NCI-H748 (cell line): ENCODE measurements around the gene IFRD2.
"Not testable (repeated sequence)": the region's sequence is repeated elsewhere in the genome, so short reads cannot be mapped to it uniquely, and the experiment has no call there.

Experiments
- DNase-seq: peaks from one replicate; lab custom pipeline; 2025; ENCODE audit not compliant: unreplicated experiment; lab: John Stamatoyannopoulos, UW

IFRD2 gene

DNA sequence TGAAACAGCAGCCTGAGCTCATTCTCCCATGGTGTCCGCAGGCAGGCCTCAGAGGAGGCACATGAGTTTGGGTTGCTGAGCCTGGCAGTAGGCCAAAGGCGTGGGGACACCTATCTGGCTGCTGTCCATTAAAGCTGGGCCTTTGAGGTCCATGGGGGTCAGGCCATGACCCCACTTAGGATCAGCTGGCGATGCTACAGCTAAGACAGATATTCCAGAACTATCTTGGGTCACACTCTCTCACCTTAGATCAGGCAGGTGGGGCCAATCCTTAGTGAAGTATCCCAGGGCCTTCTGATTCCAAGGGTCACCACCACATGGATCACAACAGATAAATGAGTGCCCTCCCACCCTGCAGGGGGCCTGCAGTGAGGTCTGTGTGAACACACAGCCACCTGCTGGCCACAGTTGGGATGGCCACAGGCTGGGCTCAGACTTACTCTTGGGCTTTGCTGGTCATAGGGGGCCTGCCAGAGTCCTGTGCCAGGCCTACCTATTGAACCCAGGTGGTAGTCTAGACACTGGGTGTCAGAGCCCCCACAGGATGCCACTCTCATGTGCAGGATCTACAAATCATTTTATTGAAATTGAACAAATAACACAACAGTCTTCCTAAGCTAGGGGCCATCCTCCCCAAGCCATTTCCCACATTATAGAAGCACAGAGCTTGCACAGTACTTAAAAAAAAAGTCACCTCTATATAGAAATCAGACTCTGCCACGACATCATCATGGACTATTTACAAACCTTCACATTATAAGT, 32.3 kb upstream of the IFRD2 start:
- peak; percentile 67 for DNase-seq

DNA sequence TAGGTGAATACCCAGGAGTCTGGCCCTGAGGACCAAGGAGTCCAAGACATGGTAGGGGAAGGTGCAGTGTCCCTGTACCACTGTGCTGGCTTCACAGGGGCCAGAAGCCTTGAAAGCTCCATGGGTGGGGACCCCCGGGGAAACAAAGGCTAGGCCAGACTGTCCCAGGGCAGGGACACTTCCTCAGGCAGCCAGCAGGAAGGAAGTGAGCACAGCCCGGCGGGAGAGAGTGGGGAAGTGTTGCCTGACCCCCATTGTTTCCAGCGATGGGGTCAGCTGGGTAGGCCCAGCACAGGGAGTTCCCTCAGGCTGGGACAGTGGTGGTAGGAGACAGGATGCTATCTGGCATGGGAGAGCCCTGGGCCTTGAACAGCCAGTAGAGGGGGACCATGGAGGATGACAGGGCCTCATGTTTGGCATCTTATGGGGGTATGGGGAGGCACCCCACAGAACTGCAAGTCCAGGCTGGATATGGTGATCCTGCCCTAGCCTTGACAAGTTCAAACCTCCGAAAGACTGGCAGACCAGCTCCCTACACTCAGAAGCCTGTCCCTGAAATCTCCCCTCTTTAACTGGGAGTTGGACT, 31.5 kb upstream of the IFRD2 start:
- no peak for DNase-seq

DNA sequence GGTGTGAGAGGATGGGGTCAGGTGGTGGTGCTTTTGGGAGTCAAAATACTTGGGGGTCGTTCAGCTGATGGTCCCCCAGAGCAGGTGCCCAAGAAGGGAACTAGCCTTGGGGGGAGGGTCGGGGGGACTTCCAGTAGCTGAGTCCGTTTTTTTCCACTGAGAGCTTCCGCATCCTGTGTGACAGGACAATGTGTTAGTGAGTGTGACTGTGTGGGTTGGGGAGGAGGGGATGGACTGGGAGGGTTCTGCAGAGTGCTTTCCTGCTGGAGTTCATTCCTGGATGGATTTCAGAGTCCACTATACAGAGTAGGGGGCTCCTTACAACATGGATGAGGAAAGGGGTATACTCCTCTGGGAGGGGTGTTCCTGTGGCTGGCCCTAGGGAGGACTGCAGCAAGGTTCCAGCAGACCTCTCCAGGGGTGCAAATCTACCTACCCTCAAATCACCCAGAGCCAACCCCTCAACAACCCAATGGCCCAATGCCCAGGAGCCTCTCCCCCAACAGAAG, 30.9 kb upstream of the IFRD2 start:
- DNase-seq, result no peak

DNA sequence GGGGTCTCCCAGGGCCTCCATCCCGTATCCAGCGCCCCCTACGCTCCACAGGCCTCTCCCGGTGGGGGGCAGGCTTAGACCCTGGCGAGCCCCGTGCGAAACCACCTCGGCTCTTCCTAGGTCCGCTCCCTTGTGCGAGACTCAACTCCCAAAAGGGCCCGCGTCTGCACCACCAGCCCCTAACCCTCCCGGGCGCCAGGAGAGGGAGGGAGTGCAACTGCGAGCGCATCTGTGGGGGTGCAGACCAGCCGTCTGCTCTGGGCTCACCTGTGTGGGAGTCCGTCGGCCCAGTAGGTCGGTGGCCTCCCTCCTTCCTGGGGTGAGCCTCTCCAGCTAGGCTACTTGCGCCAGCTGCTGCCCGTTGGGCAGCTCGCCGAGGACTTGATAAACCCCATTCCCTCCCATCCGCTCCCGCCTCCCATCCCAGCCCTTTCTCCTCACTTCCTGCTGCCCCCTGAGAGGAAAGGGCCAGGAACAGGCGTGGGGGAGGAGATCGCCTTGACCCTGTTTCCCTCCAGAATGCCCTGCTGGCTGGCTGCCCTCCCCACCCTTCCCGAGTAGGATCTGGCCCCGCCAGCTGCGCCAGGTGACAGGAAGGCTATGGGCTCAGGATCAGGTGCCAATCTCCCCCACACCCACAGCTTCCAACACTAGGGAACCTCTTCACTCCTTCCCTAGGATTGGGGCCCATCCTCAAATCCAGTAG, 30.3 kb upstream of the IFRD2 start, which contains the start of gene HYAL2:
HYAL2 (minus strand) TSS at position 360 of the 706 bp plus-strand sequence. CDS start 2,256 bp downstream, outside the sequence.
- no peak for DNase-seq

DNA sequence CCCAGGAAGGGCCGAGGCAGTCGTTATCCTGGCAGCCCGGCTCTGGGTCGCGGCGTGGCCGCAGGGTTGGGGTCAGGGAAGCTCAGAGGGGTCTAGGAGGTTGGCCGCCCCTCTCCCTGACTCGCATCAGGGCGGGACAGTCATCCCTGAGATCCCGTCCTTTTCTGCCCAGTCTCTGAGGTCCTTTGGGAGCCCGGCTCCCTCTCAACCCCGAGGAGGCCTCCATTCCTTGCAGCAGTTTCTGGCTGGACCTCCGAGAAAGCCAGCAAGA, 29.8 kb upstream of the IFRD2 start:
- DNase-seq, result no peak

DNA sequence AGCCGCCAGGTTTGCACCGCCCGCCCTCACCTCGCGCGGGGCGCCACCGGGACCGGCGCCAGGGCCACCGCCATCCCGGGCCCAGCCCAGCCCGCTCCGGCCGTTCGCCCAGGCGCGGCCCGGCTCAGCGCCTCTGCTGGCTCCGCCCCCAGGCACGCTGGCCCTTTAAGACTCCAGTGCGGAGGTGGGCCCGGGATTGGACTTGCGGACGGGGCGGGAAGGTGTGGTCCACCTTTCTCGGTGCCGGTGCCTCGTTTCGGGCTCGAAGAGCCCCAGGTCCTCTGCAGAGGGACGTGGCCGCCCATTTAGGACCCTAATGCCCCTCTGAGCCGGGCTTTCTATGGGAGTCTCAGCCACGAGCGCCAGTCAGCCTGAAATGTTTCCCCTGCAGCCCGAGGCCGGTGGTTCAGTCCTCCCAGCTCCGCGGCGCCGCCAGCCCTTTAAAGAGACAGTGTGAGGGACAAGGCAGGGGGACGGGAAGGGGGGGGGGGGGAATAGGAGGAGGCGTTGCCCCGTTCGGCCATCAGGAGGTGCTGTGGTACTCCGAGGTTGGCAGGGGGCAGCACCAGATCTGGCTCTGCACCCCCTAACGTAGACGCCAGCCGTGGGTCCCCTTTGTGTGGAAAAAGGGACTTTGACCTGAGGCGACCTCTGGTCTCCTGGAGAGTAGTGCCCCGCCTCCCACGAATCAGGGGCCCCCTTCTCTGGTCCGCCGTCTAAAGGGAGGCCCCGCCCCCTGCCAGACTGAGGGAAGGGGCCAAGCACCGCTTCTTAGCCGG, 29.3 kb upstream of the IFRD2 start:
- peak; percentile 86 for DNase-seq

DNA sequence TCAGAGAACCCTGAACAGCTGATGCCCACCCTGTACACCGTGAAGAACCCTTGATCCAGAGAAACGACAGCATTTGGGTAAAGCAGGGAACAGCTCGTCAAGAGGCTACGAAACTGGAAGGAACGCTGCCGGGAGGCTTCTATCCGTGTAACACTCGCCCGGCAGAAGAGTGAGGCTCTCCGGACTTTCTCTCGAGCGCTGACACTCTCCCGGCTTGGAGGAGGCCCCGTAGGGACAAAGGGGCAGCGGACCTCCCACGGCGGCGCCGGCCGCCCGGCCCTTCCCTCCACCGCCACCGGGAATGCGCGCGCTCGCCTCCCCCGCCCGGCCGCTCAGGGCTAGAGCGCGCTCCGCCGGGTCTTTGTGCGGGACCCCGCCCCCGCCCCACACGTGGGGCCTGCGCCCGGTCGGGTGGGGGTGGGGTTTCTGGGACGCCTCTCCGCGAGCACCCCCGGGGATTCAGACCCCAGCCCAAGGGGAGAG, 28.7 kb upstream of the IFRD2 start:
- peak; percentile 76 for DNase-seq

DNA sequence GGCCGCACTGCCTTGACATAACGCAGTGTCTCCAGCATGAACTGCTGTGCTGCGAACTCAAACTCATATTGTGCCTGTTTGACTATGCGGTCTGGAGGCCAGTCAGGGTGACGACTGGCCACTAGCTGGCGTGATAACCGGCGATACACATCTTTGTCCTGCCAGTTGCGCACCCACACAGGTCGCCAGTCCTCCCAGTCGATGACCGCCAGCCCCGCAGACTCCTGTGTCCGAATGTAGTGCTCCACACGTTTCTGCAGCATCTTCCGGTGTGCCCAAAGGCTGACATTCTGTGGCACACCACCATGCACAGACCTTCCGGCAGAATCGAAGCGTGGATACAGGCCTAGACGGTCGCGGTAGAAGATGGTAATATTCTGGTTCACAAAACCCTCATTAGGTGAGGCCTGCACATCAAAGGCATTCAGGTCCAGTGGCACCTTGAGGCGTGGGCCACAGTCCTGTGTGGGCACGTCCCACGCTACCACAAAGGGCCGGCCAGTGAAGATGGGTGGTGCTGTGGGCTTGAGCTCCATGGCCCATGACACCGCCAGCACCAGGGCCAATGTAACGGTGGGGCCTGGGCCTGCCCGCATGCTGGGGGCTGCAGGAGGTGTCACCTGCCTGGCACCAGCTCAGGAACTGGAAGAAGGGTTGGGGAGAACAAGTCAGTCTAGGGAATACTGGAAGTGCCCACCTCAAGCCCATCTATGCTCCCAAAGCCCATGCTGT, 27.8 kb upstream of the IFRD2 start:
- DNase-seq, result no peak

DNA sequence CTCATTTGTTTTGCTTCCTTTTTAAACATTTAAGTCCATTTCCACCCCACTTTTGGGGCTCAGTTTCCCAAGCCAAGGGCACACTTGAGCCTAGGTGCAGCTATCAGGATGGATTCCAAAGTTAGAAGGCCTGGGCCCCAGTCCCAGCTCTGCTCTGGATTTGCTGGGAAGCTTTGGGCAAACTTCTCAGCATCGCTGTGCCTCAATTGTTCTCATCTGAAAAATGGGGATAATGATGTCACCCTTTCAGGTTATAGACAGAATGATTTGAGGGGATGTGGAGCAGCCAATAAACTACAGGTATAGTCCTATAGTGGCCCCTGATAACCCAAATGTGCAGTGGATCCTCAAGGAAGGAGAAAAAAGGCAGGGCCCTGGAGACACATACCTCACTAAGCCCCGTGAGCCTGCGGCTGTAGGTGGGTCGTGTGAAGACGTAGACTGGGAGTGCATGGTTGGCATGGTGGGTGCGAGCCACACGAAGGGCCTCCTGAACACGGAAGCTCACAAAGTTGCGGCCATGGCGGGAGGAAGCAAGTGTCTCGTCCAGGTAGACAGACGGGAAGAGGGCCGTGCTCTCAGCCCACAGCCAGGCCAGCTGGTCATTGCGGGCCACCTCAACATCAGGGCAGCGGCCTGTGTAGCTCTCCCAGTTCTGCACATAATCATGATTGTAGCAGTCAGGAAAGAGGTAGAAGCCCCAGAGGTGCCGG, 27.1 kb upstream of the IFRD2 start:
- no peak for DNase-seq

DNA sequence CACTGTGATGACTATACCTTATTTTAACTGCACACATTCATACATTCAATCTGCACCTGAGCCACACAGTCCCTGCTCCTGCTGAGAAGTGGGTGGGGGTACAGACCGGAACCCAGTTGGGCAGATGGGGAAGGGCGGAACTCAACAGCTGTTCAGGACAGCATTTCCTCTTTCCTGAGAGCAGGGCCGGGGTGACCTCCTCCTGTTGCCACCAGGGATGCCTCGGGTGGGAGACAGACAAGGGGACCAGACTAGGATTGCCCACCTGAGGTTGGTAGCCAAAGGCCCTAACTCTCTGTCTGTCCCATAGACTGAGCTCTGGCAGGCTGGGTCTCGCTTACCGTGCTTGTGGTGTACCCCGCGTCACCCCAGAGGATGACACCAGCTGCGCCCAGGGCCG, 26.4 kb upstream of the IFRD2 start:
- no peak for DNase-seq

DNA sequence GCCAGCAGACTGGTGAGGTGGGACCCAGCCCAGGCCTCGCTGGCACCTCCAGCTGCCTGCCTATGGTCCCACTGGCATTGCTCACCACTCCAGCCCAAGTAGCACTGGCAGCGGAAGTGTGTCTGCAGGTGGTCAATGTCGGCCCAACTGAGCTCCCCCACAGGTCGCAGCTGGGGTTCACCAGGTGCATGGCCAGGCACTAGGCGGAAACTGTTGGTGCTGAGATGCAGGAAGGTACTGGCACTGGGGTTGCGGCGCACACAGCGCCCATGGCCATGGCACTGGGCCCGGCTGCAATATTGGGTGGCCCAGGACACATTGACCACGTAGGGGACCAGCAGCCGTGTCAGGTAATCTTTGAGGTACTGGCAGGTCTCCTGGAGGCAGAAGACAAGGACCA, 25.9 kb upstream of the IFRD2 start:
- DNase-seq, result no peak

DNA sequence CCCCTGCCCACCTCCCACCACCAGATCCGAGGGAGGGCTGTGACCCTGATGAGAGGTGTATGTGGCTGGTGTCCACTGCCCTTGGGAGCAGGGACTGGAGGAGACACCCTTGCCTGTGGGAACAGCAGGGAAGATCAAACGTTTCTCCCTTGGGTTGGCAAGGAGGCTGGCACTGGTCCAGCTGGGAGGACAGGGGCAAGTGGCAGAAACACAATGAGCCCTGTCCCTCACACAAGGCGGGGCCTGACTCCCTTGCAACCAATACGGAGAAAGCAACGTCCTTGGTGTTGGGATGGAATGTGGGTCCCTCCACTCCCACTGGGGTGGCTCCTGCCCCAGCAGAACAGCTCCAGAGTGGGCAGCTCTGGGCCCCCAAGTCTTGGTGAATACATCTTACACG, 25.1 kb upstream of the IFRD2 start:
- no peak for DNase-seq

DNA sequence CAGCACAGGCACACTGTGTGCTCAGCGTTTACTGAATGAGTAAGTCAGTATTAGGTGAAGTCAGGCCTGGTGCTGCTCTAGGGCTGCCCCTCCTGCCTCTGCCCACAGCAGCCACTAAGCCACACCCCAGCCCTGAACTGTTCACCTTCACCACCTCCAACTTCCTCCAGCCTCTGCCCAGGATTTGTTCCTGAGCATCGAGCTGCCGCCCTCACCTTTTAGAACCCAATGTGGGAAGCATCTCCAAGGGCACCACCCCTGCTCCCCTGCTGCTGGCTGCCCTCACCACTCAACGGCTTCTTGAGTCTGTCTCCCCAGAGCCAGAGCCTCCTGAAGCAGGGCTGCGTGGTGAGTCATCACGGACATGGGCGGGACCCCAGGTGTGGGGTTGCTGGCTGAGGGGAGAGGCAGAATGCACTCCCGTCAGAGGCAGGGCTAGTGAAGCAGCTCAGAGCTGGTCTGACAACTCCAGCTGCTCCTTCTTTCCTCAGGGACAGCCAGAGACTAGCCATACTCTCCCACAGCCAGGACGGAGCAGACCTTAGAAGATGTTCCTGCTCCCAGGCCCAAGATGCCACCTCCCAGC, 24.5 kb upstream of the IFRD2 start:
- no peak for DNase-seq

DNA sequence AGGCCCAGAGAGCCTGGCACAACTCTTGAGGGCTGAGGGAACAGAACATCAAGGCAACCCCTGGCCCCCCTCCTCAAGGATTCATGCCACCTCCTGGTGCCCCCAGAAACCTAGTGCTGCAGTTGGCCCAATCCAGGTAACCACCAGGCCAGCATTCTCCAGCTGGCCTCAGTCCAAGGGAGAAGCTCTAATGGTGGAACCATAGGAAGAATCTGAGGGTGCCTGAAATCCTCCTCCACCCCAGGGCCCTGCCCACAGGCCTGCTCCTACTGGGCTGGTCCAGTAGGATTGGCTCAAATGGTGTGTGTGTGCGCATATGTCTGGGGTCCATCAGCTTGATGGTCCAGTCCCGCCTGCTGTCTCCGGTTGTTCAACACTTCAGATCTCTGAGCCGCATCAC, 22.6 kb upstream of the IFRD2 start:
- no peak for DNase-seq

DNA sequence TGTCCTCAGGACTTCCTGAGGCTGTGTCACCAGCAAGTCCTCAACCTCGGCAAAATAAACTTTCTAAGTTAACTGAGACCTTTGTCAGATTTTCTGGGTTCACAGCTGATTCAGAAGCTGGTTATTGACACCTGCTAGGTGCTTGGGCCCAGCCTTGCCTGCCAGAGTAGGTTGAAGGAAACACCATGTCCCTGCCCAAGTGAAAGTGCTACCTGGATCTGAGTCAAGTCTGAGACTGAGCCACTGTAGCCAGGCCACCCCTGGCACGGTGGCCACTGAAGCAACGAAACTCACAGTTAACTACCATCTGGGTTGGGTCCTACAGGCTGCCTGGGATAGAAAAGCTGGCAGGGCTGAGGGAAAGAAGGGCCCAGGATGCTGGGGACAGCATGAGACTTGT, 22.1 kb upstream of the IFRD2 start:
- no peak for DNase-seq

DNA sequence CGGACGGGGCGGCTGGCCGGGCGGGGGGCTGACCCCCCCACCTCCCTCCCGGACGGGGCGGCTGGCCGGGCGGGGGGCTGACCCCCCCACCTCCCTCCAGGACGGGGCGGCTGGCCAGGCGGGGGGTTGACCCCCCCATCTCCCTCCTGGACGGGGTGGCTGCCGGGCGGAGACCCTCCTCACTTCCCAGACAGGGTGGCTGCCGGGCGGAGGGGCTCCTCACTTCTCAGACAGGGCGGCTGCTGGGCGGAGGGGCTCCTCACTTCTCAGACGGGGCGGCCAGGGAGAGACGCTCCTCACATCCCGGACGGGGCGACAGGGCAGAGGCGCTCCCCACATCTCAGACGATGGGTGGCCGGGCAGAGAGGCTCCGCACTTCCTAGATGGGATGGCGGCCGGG, 19.8 kb upstream of the IFRD2 start:
- not testable (repeated sequence) for DNase-seq

DNA sequence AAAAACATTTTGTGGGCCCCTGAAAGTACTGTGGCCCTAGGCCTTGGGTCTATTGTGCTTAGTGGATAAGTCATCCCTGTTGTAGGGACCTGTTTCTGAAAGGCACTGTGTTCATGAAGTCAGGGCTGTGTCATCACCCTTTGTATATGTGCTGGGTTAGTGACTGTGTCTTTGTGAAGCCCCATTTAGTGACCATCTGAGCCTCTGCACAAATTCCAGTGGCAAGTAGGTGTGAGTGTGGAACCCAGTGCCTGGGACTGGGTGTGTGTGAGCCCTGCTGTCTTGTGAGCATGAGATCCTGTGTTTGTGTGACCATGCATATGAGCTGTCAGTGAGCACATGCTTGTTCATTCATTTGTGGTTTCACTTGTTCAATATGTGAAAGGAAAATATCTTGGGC, 12.4 kb upstream of the IFRD2 start:
- DNase-seq, result no peak

DNA sequence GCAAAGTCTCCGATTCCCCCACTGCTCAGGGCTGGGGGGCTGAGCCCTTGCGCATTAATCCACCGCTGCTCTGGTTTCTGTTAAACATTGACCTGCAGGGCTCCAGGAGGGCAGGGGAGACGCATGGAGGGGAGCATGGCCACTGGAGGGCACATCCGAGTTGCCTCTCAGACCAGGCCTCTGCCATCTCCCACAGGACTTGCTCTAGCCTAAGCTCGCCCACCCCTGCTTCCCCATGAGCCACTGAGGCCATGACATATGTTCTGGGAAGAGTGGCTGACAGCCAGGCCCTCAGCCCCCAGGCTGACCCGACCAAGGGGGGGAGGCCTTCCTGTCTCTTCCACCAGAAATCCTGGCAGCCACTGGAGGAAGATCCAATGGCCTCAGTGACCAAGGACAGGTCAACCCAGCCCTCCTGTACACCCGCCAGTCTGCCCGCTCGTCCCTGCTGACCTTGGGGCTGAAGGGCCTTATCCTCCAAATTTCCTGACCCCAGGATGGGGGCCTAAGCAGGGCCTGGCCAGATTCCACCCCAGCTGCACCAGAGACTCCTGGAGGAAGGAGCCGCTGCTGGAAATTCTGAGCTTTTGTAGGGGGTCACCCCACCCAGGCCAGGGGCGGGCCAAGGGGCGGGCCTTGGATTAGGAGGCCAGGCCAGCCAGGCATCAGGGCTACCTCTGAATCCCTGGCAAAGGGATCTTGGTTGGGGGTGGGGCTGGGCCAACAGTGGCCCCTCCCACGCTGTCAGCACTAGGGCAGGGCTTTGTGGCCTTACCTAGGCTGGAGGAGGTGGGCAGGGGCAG, 11.0 kb upstream of the IFRD2 start, which contains the start of gene HYAL1:
HYAL1 (minus strand) TSS at position 562 of the 803 bp plus-strand sequence. CDS start 618 bp downstream, outside the sequence.
- DNase-seq, result no peak
